Endothelial cell of umbilical vein (primary cell): Measurements from ENCODE around the gene CNNM2. TPM values are rescaled to one million over a fixed set of nuclear protein-coding genes. Genes with fewer than 3 reads are reported as not detected.

Experiments used
- BruUV-seq: library from RNA; stranded (reverse); fragments of 400-500 nt; replicated peaks from 2 replicates; lab custom pipeline; 2021; lab: Mats Ljungman, UMichigan
- CTCF ChIA-PET: fragments of 300-600, 350-600 bp; sonication (Branson Sonifier 250); formaldehyde crosslinking; loops from one replicate; lab custom pipeline; 2021; ENCODE audit warnings: antibody characterized with exemption, inconsistent platforms; lab: Charles Lee
- POLR2A ChIA-PET: fragments of 300-600, 350-600 bp; sonication (Branson Sonifier 250); formaldehyde crosslinking; loops from one replicate; lab custom pipeline; 2021; ENCODE audit warnings: antibody characterized with exemption, inconsistent platforms; lab: Charles Lee
- DNase-seq: peaks from one replicate; pipeline ENCODE4 v3.0.0-alpha.2; 2011; ENCODE audit warnings: low read depth, low spot score
- FAIRE-seq: peaks from 2 replicates; lab custom pipeline; 2011; peaks lifted over from hg19 to GRCh38; lab: Jason Lieb, UNC
- H2AFZ ChIP-seq: 2 replicates; pipeline ENCODE4 v1.6.0; 2012; ENCODE audit warnings: low read depth, low read length, control low read depth, inconsistent platforms
- H3K27ac ChIP-seq: 2 replicates; pipeline ENCODE4 v1.5.1; 2011; ENCODE audit warnings: low read depth, mild to moderate bottlenecking, control low read depth, low read length, moderate library complexity; ENCODE audit not compliant: insufficient read depth
- H3K27me3 ChIP-seq, 2 experiments: 2 replicates each; pipeline versions ENCODE4 v1.6.0 to v1.6.1; 2011; ENCODE audit warnings: low read length in 2 of 2, mixed read lengths in 1 of 2; ENCODE audit not compliant: control insufficient read depth in 2 of 2, insufficient read depth in 2 of 2
- H3K36me3 ChIP-seq, 2 experiments: 2 replicates in 1 of 2; 3 replicates in 1 of 2; pipeline ENCODE4 v1.5.1; 2011; ENCODE audit warnings: low read length in 2 of 2, mild to moderate bottlenecking in 1 of 2, moderate library complexity in 1 of 2; ENCODE audit not compliant: control insufficient read depth in 2 of 2, insufficient read depth in 2 of 2; ENCODE audit errors: extremely low read depth in 1 of 2
- H3K4me1 ChIP-seq: 3 replicates; pipeline ENCODE4 v1.5.1; 2011; ENCODE audit warnings: mild to moderate bottlenecking, low read length; ENCODE audit not compliant: control insufficient read depth, insufficient read depth; ENCODE audit errors: extremely low read depth
- H3K4me2 ChIP-seq: 2 replicates; pipeline ENCODE4 v1.6.1; 2011; ENCODE audit warnings: low read length, control low read depth, mixed read lengths; ENCODE audit not compliant: insufficient read depth
- H3K4me3 ChIP-seq, 3 experiments: fragments of 200-600 bp in 1 of 3; sonication (generic), shearing (Covaris generic) in 1 of 3; replicated peaks in 1 of 3; 2 replicates each; pipeline ENCODE4 v1.5.1; 2011 to 2016; ENCODE audit warnings: control low read depth in 3 of 3, low read length in 3 of 3, mild to moderate bottlenecking in 2 of 3, inconsistent platforms in 1 of 3, low read depth in 1 of 3, moderate library complexity in 1 of 3; ENCODE audit not compliant: insufficient read depth in 1 of 3
- H3K79me2 ChIP-seq: 2 replicates; pipeline ENCODE4 v1.6.0; 2012; ENCODE audit warnings: low read length, inconsistent platforms; ENCODE audit not compliant: control insufficient read depth, insufficient read depth
- H3K9ac ChIP-seq: replicated peaks from 2 replicates; pipeline ENCODE3; 2011; ENCODE audit warnings: low read length, control low read depth; ENCODE audit not compliant: insufficient read depth; ENCODE audit errors: extremely low read depth
- H3K9me1 ChIP-seq: replicated peaks from 3 replicates; pipeline ENCODE4 v1.6.0; 2011; ENCODE audit warnings: mild to moderate bottlenecking, low read length; ENCODE audit not compliant: control insufficient read depth, insufficient read depth; ENCODE audit errors: extremely low read depth
- H3K9me3 ChIP-seq: replicated peaks from 2 replicates; pipeline ENCODE4 v1.5.1; 2012; ENCODE audit warnings: low read length, inconsistent platforms; ENCODE audit not compliant: control insufficient read depth, insufficient read depth
- H4K20me1 ChIP-seq: replicated peaks from 2 replicates; pipeline ENCODE3; 2011; ENCODE audit warnings: mild to moderate bottlenecking, low read length; ENCODE audit not compliant: control insufficient read depth, insufficient read depth; ENCODE audit errors: extremely low read depth
- CTCF ChIP-seq, 2 donors: IDR thresholded peaks; 1 replicate in 1 of 2; 2 replicates in 1 of 2; pipeline ENCODE4 v1.5.1; 2011; ENCODE audit warnings: low read length in 2 of 2, mild to moderate bottlenecking in 2 of 2, moderate library complexity in 2 of 2, control low read depth in 1 of 2, inconsistent platforms in 1 of 2, low read depth in 1 of 2; ENCODE audit not compliant: insufficient read depth in 1 of 2; ENCODE audit errors: extremely low read depth in 1 of 2
- EZH2 ChIP-seq: IDR thresholded peaks from 2 replicates; pipeline ENCODE4 v1.6.1; 2012; ENCODE audit warnings: borderline replicate concordance, low read depth, mild to moderate bottlenecking, moderate library complexity, low read length, inconsistent platforms; ENCODE audit not compliant: severe bottlenecking
- GATA2 ChIP-seq: IDR thresholded peaks from 2 replicates; pipeline ENCODE4 v1.7.0; 2011; ENCODE audit warnings: low read depth, mild to moderate bottlenecking, moderate library complexity, mixed read lengths, low read length; ENCODE audit not compliant: insufficient read length, insufficient read depth
- MAX ChIP-seq: IDR thresholded peaks from 2 replicates; pipeline ENCODE4 v1.6.1; 2011; ENCODE audit not compliant: insufficient read depth, insufficient read length
- MYC ChIP-seq: IDR thresholded peaks from one replicate; pipeline ENCODE4 v1.6.1; 2011; ENCODE audit warnings: mild to moderate bottlenecking, low read depth, low read length
- POLR2AphosphoS5 ChIP-seq: IDR thresholded peaks from 2 replicates; pipeline ENCODE4 v1.6.1; 2012; ENCODE audit warnings: low read depth, mild to moderate bottlenecking, control low read depth, low read length, moderate library complexity; ENCODE audit not compliant: insufficient read depth
- dilution Hi-C: fragments of 300-500 bp; cut with MboI; formaldehyde crosslinking; loops from one replicate; pipeline ENCODE4 v1.15.0; 2019; ENCODE audit warnings: low sequenced_read_pairs; ENCODE audit not compliant: extremely low pct_ligation_motif_present
- intact Hi-C: fragments of 100-400 bp; cut with micrococcal nuclease; formaldehyde crosslinking; loops from one replicate; pipeline ENCODE4 v1.10.0; 2022
- polyA plus RNA-seq, 4 experiments: library from polyadenylated mRNA; depleted of rRNA in 3 of 4; stranded (reverse) in 3 of 4; unstranded in 1 of 4; fragments of >200 nt; gene quantifications; 2 replicates each; pipeline versions ENCODE4 v1.2.1 to v1.2.3, GENCODE V29; 2011 to 2012; ENCODE audit warnings: missing spikeins in 1 of 4
- total RNA-seq: library from RNA; stranded (reverse); gene quantifications from 2 replicates; pipeline ENCODE4 v1.2.3, GENCODE V29; 2021

Gene CNNM2
- total and polyA plus RNA-seq, 2 donors (not counting 3 experiments of a cell fraction or from before 2014, with no cell fraction given) = 1.9 to 3.0 TPM

- H3K4me3 ChIP-seq = no peak overlapping the region
- intact Hi-C loops (loop anchor here (5.0 kb wide), 1 partner anchor 160 kb away; no protein-coding TSS in a partner anchor), dilution Hi-C loops (no loop called here)
- H3K27ac ChIP-seq = no peak overlapping the region
- DNase-seq (no peak), FAIRE-seq (no peak)
- H3K4me2 ChIP-seq = no peak overlapping the region
- H4K20me1 ChIP-seq = no peaks in the 10 kb centered on the region
- POLR2A ChIA-PET = no interaction called here
- H3K9ac ChIP-seq = no peak overlapping the region
- H3K4me1 ChIP-seq = no peaks in the 10 kb centered on the region
- H3K79me2 ChIP-seq = no peaks in the 10 kb centered on the region
- H3K9me1 ChIP-seq = no peaks in the 10 kb centered on the region
- H2AFZ ChIP-seq = no peak overlapping the region
- no peak for TF ChIP-seq POLR2AphosphoS5
- no peak for TF ChIP-seq GATA2
- no peak for TF ChIP-seq CTCF (IDR thresholded peaks at IDR 0.05; ENCODE audit: extremely low read depth in 1 of 2, insufficient read depth in 1 of 2, low read depth in 1 of 2, low read length in 2 of 2)
- no peak for TF ChIP-seq MYC
- no peak for TF ChIP-seq EZH2
- TF ChIP-seq MAX = no peak
- BruUV-seq = no TSS peak
- no peaks in the 10 kb centered on the region for H3K9me3 ChIP-seq
- H3K27me3 ChIP-seq = no peaks in the 10 kb centered on the region
- CTCF ChIA-PET = interaction anchor here (2.5 kb wide), 1 partner anchor 162 kb away, joined by 10 read pairs; no protein-coding TSS in a partner anchor
- peaks cover 1 to 10% of the 10 kb centered on the region in 2 experiments for H3K36me3 ChIP-seq
Measured at GRCh38 chr10:103082683-103083082, 164.6 kb downstream of the CNNM2 start.
